Karpas-422 (cell line): Measurements from ENCODE around the gene FARP2. TPM values are rescaled to one million over a fixed set of nuclear protein-coding genes. Genes with fewer than 3 reads are reported as not detected.
"Not testable (repeated sequence)": the region's sequence is repeated elsewhere in the genome, so short reads cannot be mapped to it uniquely, and the experiment has no call there.

Experiments used
- DNase-seq: peaks from one replicate; pipeline ENCODE4 v3.0.0-alpha.2; 2015
- H2AFZ ChIP-seq: fragments of 200-600 bp; sonication (generic); 2 replicates; pipeline ENCODE4 v1.6.1; 2014; ENCODE audit warnings: antibody characterized with exemption, low read length, mixed read lengths
- H3K27ac ChIP-seq: fragments of 200-600 bp; sonication (generic); 2 replicates; pipeline ENCODE4 v1.5.1; 2014; ENCODE audit warnings: mild to moderate bottlenecking, low read length, moderate library complexity
- H3K27me3 ChIP-seq: fragments of 200-600 bp; sonication (generic); 2 replicates; pipeline ENCODE4 v1.6.1; 2014; ENCODE audit warnings: low read length, mixed read lengths
- H3K36me3 ChIP-seq: fragments of 200-600 bp; sonication (generic); 2 replicates; pipeline ENCODE4 v1.6.1; 2014; ENCODE audit warnings: low read length, mixed read lengths; ENCODE audit not compliant: insufficient read depth
- H3K4me1 ChIP-seq: fragments of 200-600 bp; sonication (generic); 2 replicates; pipeline ENCODE4 v1.6.1; 2014; ENCODE audit warnings: mild to moderate bottlenecking, low read length, mixed read lengths
- H3K4me2 ChIP-seq: fragments of 200-600 bp; sonication (generic); 2 replicates; pipeline ENCODE4 v1.6.1; 2014; ENCODE audit warnings: low read length, low read depth, mild to moderate bottlenecking; ENCODE audit not compliant: poor library complexity, severe bottlenecking
- H3K4me3 ChIP-seq: fragments of 200-600 bp; sonication (generic); 2 replicates; pipeline ENCODE4 v1.5.1; 2014; ENCODE audit warnings: mild to moderate bottlenecking, antibody characterized with exemption, low read length, mixed read lengths
- H3K79me2 ChIP-seq: fragments of 200-600 bp; sonication (generic); 2 replicates; pipeline ENCODE4 v1.6.1; 2014; ENCODE audit warnings: mild to moderate bottlenecking, low read length, mixed read lengths
- H3K9ac ChIP-seq: fragments of 200-600 bp; sonication (generic); 2 replicates; pipeline ENCODE4 v1.6.0; 2014; ENCODE audit warnings: low read length
- H3K9me2 ChIP-seq: fragments of 200-600 bp; sonication (generic), shearing (Covaris generic); replicated peaks from 2 replicates; pipeline ENCODE4 v1.6.0; 2014; ENCODE audit warnings: mild to moderate bottlenecking, low read length, moderate library complexity; ENCODE audit not compliant: insufficient read depth
- H3K9me3 ChIP-seq: fragments of 300-700, 200-600 bp; sonication (generic); 2 replicates; pipeline ENCODE4 v1.6.1; 2014; ENCODE audit warnings: low read length, mixed read lengths
- H4K20me1 ChIP-seq: fragments of 200-600 bp; sonication (generic); 2 replicates; pipeline ENCODE4 v1.6.1; 2014; ENCODE audit warnings: mild to moderate bottlenecking, antibody characterized with exemption, low read length, low read depth; ENCODE audit not compliant: insufficient read depth
- total RNA-seq: library from RNA; depleted of rRNA; stranded (reverse); fragments of >200 nt; shearing (Covaris generic); gene quantifications from 2 replicates; pipeline ENCODE4 v1.2.3, GENCODE V29; 2014; ENCODE audit warnings: low replicate concordance

Gene FARP2
- total RNA-seq, 1 experiment from 2014 or later: 40.0 TPM

DNA sequence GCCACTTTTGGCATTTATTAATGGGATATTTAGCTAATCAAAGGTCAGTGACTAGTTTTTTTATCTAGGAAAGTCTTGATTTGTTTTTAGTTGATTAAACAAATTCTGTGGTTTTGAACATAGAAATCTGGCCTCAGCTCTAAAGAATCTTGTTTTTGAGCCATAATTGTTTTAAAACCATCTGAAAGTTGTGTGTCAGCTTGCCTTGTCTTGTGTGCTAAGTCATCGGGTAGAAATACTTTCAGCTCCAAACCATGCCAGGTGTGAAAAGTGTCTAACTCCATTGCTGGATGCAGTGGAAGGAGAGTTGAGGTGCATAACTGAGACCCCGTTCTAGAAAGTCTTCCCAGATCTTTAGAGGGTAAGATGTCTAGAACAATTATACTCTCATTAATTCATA lies 22.7 kb downstream of the FARP2 start:
- H3K27me3 ChIP-seq: no peaks in the 10 kb centered on the region
- H3K36me3 ChIP-seq: peaks cover 11% of the 10 kb centered on the region; the same call in 1 of the 2 replicates
- no peak overlapping the region for H3K9ac ChIP-seq
- no peak overlapping the region for H3K4me3 ChIP-seq
- peaks cover 33% of the 10 kb centered on the region for H3K79me2 ChIP-seq
- DNase-seq: peak; percentile 15
- no peak overlapping the region for H3K27ac ChIP-seq
- peaks cover 30% of the 10 kb centered on the region; the same call in 1 of the 2 replicates for H4K20me1 ChIP-seq
- H3K4me1 ChIP-seq: peaks cover 24% of the 10 kb centered on the region
- H3K9me2 ChIP-seq: no peaks in the 10 kb centered on the region
- H3K9me3 ChIP-seq: no peaks in the 10 kb centered on the region
- no peak overlapping the region for H3K4me2 ChIP-seq
- no peak overlapping the region for H2AFZ ChIP-seq

DNA sequence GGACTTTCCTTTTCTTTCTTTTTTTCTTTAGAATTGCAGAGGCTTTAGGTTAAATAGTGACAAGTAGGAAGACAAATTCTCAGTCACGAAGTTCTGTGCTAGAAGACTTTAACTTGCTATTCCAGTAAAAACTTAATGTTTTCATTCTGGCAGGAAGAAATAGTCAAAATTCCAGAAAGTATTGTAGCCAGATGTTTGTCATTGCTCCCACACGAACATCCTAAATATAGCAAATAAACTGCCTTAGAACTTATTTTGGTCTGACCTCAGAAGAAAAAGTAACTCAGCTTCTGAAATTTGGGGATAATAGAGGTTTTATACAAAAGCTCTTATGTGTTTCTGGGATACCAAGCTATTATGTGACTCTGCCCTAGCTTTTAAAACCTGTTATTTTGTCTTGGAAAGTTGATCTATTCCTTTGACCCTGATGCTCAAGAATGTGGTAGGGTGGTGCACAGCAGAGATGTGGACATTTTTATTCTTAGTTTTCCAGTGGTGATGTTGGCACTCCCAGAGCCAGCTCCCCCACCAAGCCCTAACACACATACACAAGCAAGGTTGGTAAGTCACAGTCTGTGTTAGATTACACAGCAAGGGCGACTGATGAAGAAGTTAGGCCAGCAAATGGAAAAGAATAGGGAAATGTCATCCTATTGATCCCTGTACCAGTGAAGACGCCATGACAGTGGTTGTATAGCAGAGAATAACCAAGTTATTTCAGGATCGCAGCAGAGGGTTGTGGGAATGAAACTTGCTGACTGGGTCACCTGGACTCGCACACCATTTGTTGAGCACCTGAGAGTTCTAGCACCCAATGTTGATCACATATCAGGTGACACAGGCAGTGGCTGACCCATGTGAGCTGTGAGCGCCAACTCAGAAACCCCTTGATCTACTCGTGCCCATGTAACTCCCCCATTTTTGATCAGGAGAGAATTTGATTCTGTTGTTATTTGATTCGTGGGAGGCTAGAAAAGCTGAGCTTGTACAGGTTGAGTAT lies 23.7 kb downstream of the FARP2 start:
- Histone ChIP-seq H3K36me3 (peaks cover 11% of the 10 kb centered on the region; the same call in 1 of the 2 replicates), H3K27ac (no peak overlapping the region), H3K4me3 (no peak overlapping the region), H2AFZ (no peak overlapping the region), H3K4me1 (peaks cover 14% of the 10 kb centered on the region), H3K9me2 (no peaks in the 10 kb centered on the region), H3K4me2 (no peak overlapping the region), H3K27me3 (no peaks in the 10 kb centered on the region), H4K20me1 (peaks cover 32% of the 10 kb centered on the region; the same call in 1 of the 2 replicates), H3K79me2 (peaks cover 37% of the 10 kb centered on the region), H3K9me3 (no peaks in the 10 kb centered on the region), H3K9ac (no peak overlapping the region)
- peak; percentile 37 for DNase-seq

DNA sequence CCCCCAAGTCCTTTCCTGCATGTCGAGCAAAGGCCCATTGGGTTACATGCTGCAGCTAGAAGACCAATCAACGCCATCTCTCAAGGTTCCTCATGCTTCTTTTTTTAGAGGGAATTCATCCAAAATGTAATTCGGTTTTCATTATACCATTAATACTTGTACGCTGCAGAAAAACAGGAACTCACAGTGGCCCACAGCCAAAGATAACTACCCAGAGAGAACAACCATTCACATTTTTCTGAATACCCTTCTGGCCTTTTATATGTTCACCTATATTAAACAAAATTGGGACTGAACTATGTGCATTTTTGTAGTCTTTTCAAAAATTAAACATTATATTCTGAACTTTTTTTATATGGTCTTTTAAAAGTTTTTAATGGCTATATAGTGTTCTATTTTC lies 25.8 kb downstream of the FARP2 start:
- no peak overlapping the region for H3K4me2 ChIP-seq
- peaks cover 34% of the 10 kb centered on the region; the same call in 1 of the 2 replicates for H4K20me1 ChIP-seq
- DNase-seq: peak; percentile 38
- H3K9me3 ChIP-seq: no peaks in the 10 kb centered on the region
- H3K9ac ChIP-seq: no peak overlapping the region
- peaks cover 20% of the 10 kb centered on the region for H3K79me2 ChIP-seq
- no peak overlapping the region for H3K27ac ChIP-seq
- no peaks in the 10 kb centered on the region for H3K36me3 ChIP-seq
- peaks cover 9% of the 10 kb centered on the region for H3K4me1 ChIP-seq
- H3K9me2 ChIP-seq: no peaks in the 10 kb centered on the region
- no peaks in the 10 kb centered on the region for H3K27me3 ChIP-seq
- no peak overlapping the region for H2AFZ ChIP-seq
- no peak overlapping the region for H3K4me3 ChIP-seq

DNA sequence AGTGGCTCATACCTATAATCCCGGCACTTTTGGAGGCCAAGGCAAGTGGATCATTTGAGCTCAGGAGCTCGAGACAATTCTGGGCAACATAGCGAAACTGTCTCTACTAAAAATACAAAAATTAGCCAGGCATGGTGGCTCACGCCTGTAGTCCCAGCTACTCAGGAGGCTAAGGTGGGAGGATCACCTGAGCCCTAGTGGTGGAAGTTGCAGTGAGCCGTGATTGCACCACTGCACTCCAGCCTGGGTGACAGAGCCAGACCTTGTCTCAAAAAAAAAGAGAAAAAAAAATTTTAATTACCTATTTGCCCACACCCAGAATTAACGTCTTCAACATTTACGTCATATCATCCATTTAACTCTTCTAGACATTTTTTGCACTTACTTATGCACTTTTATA lies 29.4 kb downstream of the FARP2 start:
- not testable (repeated sequence) for H3K4me3 ChIP-seq, H3K4me2 ChIP-seq, DNase-seq, H3K9me3 ChIP-seq, H3K27me3 ChIP-seq, H3K9ac ChIP-seq, H3K27ac ChIP-seq, H3K9me2 ChIP-seq, H3K36me3 ChIP-seq, H2AFZ ChIP-seq
- H3K79me2 ChIP-seq: peaks cover 18% of the 10 kb centered on the region
- H3K4me1 ChIP-seq: peaks cover 27% of the 10 kb centered on the region
- H4K20me1 ChIP-seq: peaks cover 16% of the 10 kb centered on the region; the same call in 1 of the 2 replicates

DNA sequence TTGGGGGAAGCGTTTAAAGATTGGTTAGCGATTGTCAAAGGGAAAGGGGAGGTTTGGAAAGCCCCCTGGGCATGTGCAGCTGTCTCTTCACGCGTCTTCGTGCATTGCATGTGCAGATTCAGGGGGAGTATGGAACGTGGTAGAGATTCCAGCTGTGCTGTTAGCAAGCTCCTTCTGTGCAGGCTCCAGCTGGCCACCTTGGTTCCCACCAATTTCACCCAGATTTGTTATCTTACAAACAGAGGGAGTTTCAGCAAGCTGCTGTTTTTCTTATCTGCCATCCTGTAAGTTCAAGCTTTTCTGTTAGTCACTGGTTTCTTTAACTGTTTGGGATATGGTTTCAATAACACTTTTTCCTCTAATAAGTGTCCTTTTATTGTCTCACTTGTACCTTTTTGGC lies 30.4 kb downstream of the FARP2 start:
- H2AFZ ChIP-seq: no peak overlapping the region
- no peaks in the 10 kb centered on the region for H3K27me3 ChIP-seq
- H3K4me1 ChIP-seq: peaks cover 33% of the 10 kb centered on the region
- H3K27ac ChIP-seq: no peak overlapping the region
- H3K79me2 ChIP-seq: peaks cover 19% of the 10 kb centered on the region
- peaks cover 7% of the 10 kb centered on the region for H3K36me3 ChIP-seq
- no peaks in the 10 kb centered on the region for H3K9me2 ChIP-seq
- DNase-seq: peak; percentile 20
- peaks cover 13% of the 10 kb centered on the region for H4K20me1 ChIP-seq
- no peaks in the 10 kb centered on the region for H3K9me3 ChIP-seq
- H3K9ac ChIP-seq: no peak overlapping the region
- H3K4me2 ChIP-seq: no peak overlapping the region
- H3K4me3 ChIP-seq: no peak overlapping the region

DNA sequence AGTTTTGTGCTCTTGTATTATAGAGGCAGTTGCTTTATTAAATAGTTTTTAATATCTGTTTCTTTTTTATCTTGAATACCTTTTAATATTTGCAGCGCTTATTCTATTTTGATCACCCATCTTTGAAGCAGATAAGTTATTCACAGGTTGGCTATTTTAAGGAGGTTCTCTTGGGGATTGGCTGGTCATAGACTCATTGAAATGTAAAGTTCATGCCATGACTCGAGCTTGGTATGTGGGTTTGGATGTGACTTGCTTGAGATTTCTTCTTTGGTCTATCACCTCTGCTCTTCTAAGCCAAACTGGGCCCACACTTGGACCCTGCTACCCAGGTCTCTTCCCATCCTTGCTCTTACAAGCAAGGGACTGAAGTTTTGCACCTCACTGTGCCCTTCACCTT lies 33.6 kb downstream of the FARP2 start:
- Histone ChIP-seq H4K20me1 (peaks cover 12% of the 10 kb centered on the region), H3K27ac (no peak overlapping the region), H3K27me3 (no peaks in the 10 kb centered on the region), H3K9ac (no peak overlapping the region), H2AFZ (no peak overlapping the region), H3K36me3 (peaks cover 7% of the 10 kb centered on the region), H3K79me2 (peaks cover 23% of the 10 kb centered on the region), H3K9me2 (no peaks in the 10 kb centered on the region), H3K9me3 (no peaks in the 10 kb centered on the region), H3K4me2 (peak overlapping the region; percentile 53), H3K4me3 (no peak overlapping the region), H3K4me1 (peaks cover 46% of the 10 kb centered on the region)
- peak; percentile 67 for DNase-seq

DNA sequence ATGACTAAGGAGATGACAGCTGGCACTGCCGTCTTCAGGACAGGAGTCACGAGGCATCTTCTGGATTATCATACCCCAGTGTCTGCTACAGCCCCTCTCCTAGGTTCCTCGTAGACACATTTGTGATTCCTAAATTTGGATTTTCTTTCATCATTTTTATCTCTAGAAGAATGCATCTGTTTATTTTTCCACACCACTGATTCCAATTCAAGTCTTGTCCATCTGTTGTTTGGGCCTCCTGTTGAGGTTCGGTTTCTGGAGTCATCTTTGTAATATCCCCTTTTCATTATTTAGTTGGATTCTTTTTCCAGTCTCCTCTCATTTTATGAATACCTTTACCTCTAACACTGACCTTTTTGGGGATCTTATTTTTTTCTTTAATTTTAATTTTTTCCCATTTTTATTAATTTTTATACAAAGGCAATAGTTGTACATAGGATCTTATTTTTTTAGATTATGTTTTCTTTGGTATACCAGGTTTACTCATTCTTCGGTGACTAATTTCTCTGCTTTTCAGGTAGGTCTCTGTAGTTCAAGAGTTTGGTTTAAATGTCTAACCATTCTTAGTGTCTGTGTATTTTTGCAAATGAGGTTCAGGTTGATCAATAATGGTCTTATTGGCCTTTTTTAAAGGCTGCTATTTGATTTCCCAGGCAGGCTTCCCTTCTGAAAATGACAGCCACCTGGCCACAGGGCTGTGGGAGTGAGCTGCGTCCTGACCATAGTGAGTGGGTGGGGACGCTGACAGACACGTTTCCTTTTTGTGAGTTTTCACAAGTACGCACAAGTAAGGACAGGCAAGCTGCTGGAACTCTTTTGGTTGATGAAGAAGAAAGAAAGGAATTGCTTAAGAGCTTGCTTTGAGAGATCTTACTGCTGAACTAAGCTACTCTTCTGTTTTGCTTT lies 34.5 kb downstream of the FARP2 start:
- H3K4me3 ChIP-seq: no peak overlapping the region
- no peak overlapping the region for H3K4me2 ChIP-seq
- peaks cover 24% of the 10 kb centered on the region for H3K79me2 ChIP-seq
- peaks cover 12% of the 10 kb centered on the region for H4K20me1 ChIP-seq
- peaks cover 46% of the 10 kb centered on the region for H3K4me1 ChIP-seq
- DNase-seq: no peak
- peaks cover 7% of the 10 kb centered on the region for H3K36me3 ChIP-seq
- H3K27me3 ChIP-seq: no peaks in the 10 kb centered on the region
- no peak overlapping the region for H2AFZ ChIP-seq
- H3K9ac ChIP-seq: no peak overlapping the region
- no peak overlapping the region for H3K27ac ChIP-seq
- no peaks in the 10 kb centered on the region for H3K9me3 ChIP-seq
- H3K9me2 ChIP-seq: no peaks in the 10 kb centered on the region
